ENCODE measurements around the gene MISP3. TPM values are rescaled to one million over a fixed set of nuclear protein-coding genes. Genes with fewer than 3 reads are reported as not detected.

MISP3 gene
- total RNA-seq, 1 donor from 2014 or later: 1.5 TPM

- Histone ChIP-seq H3K4me3 (ENCODE audit: low read depth, low read length) (no peak overlapping the region), H3K27me3 (ENCODE audit: control insufficient read depth, insufficient read depth, low read length) (no peaks in the 10 kb centered on the region), H3K36me3 (ENCODE audit: control insufficient read depth, insufficient read depth, low read length) (no peaks in the 10 kb centered on the region)
- no peak for TF ChIP-seq CTCF (IDR thresholded peaks at IDR 0.05; ENCODE audit: insufficient read depth, low read length, poor library complexity, severe bottlenecking)
- no peak for DNase-seq (ENCODE audit: low read depth)
Measured at GRCh38 chr19:14070268-14071050, 2.1 kb upstream of the MISP3 start.

GRCh38 chr19:14073261-14073924 lies 807 bp downstream of the MISP3 start:
- Histone ChIP-seq H3K27me3 (ENCODE audit: control insufficient read depth, insufficient read depth, low read length) (no peaks in the 10 kb centered on the region), H3K36me3 (ENCODE audit: control insufficient read depth, insufficient read depth, low read length) (no peaks in the 10 kb centered on the region), H3K4me3 (ENCODE audit: low read depth, low read length) (peak overlapping the region; percentile 78)
- DNase-seq (ENCODE audit: low read depth): no peak
- TF ChIP-seq CTCF (IDR thresholded peaks at IDR 0.05; ENCODE audit: insufficient read depth, low read length, poor library complexity, severe bottlenecking): no peak

GRCh38 chr19:14073925-14074838 lies 1.6 kb downstream of the MISP3 start:
- Histone ChIP-seq H3K27me3 (ENCODE audit: control insufficient read depth, insufficient read depth, low read length) (no peaks in the 10 kb centered on the region), H3K36me3 (ENCODE audit: control insufficient read depth, insufficient read depth, low read length) (no peaks in the 10 kb centered on the region), H3K4me3 (ENCODE audit: low read depth, low read length) (peak overlapping the region; percentile 78)
- TF ChIP-seq CTCF (IDR thresholded peaks at IDR 0.05; ENCODE audit: insufficient read depth, low read length, poor library complexity, severe bottlenecking): no peak
- DNase-seq (ENCODE audit: low read depth): no peak

GRCh38 chr19:14078411-14078810 lies 5.8 kb downstream of the MISP3 start:
- H3K36me3 ChIP-seq (ENCODE audit: control insufficient read depth, insufficient read depth, low read length): no peaks in the 10 kb centered on the region
- no peak for DNase-seq (ENCODE audit: low read depth)
- no peaks in the 10 kb centered on the region for H3K27me3 ChIP-seq (ENCODE audit: control insufficient read depth, insufficient read depth, low read length)
- no peak overlapping the region for H3K4me3 ChIP-seq (ENCODE audit: low read depth, low read length)
- TF ChIP-seq CTCF (IDR thresholded peaks at IDR 0.05; ENCODE audit: insufficient read depth, low read length, poor library complexity, severe bottlenecking): no peak

- Histone ChIP-seq H3K4me3 (ENCODE audit: low read depth, low read length) (peak overlapping the region; percentile 69), H3K36me3 (ENCODE audit: control insufficient read depth, insufficient read depth, low read length) (no peaks in the 10 kb centered on the region), H3K27me3 (ENCODE audit: control insufficient read depth, insufficient read depth, low read length) (no peaks in the 10 kb centered on the region)
- no peak for TF ChIP-seq CTCF (IDR thresholded peaks at IDR 0.05; ENCODE audit: insufficient read depth, low read length, poor library complexity, severe bottlenecking)
- peak; percentile 98 for DNase-seq (ENCODE audit: low read depth)
Measured at GRCh38 chr19:14080887-14081796, 8.6 kb downstream of the MISP3 start.

All from kidney epithelial cell (primary cell).